ENCODE measurements around the gene MAPT.

- TF ChIP-seq POLR2A (IDR thresholded peaks at IDR 0.05; ENCODE audit: low read depth) (no peak), CTCF (IDR thresholded peaks at IDR 0.05) (no peak), POLR2AphosphoS5 (IDR thresholded peaks at IDR 0.05) (no peak), EP300 (IDR thresholded peaks at IDR 0.05) (no peak)
Observed at GRCh38 chr17:45907750-45908395, 13.5 kb downstream of the MAPT start.
